H1 (cell line): ENCODE data around the gene ACOT11.

Source experiments
- CHD1 ChIP-seq: IDR thresholded peaks from 2 replicates; pipeline ENCODE4 v1.6.1; 2012; ENCODE audit warnings: low read depth, low read length, improper control_type of control experiment
- CTCF ChIP-seq, 3 experiments: IDR thresholded peaks; 1 replicate in 2 of 3; 2 replicates in 1 of 3; pipeline versions ENCODE4 v1.5.1 to v1.6.1; 2011; ENCODE audit warnings: low read length in 3 of 3, mild to moderate bottlenecking in 3 of 3, inconsistent platforms in 2 of 3, low read depth in 1 of 3, moderate library complexity in 1 of 3; ENCODE audit not compliant: insufficient read depth in 1 of 3; ENCODE audit errors: control extremely low read depth in 1 of 3
- EP300 ChIP-seq, 2 experiments: IDR thresholded peaks; 1 replicate in 1 of 2; 2 replicates in 1 of 2; pipeline ENCODE4 v1.6.1; 2011 to 2012; ENCODE audit warnings: low read depth in 2 of 2, low read length in 2 of 2, mild to moderate bottlenecking in 2 of 2, borderline replicate concordance in 1 of 2, inconsistent platforms in 1 of 2, moderate library complexity in 1 of 2
- MAX ChIP-seq: IDR thresholded peaks from 2 replicates; pipeline ENCODE4 v1.6.1; 2012; ENCODE audit warnings: inconsistent platforms
- POLR2AphosphoS5 ChIP-seq: IDR thresholded peaks from 2 replicates; pipeline ENCODE4 v1.6.1; 2011; ENCODE audit warnings: low read depth, low read length

- TF ChIP-seq CTCF (IDR thresholded peaks at IDR 0.05; ENCODE audit: control extremely low read depth in 1 of 3, insufficient read depth in 1 of 3, low read depth in 1 of 3, low read length in 3 of 3) (no peak), POLR2AphosphoS5 (no peak), CHD1 (no peak), EP300 (IDR thresholded peaks at IDR 0.05; ENCODE audit: borderline replicate concordance in 1 of 2, low read depth in 2 of 2, low read length in 2 of 2) (no peak), MAX (no peak)
These were observed 29.6 kb downstream of the ACOT11 start for GRCh38 chr1:54577612-54578011.
